Epidermal melanocyte (primary cell): Measurements from ENCODE around the gene ANKFN1.

ENCODE experiments used
- DNase-seq: peaks from one replicate; pipeline ENCODE4 v3.0.0; 2011; ENCODE audit warnings: low spot score; ENCODE audit not compliant: insufficient read length

The ANKFN1 gene, protein sequence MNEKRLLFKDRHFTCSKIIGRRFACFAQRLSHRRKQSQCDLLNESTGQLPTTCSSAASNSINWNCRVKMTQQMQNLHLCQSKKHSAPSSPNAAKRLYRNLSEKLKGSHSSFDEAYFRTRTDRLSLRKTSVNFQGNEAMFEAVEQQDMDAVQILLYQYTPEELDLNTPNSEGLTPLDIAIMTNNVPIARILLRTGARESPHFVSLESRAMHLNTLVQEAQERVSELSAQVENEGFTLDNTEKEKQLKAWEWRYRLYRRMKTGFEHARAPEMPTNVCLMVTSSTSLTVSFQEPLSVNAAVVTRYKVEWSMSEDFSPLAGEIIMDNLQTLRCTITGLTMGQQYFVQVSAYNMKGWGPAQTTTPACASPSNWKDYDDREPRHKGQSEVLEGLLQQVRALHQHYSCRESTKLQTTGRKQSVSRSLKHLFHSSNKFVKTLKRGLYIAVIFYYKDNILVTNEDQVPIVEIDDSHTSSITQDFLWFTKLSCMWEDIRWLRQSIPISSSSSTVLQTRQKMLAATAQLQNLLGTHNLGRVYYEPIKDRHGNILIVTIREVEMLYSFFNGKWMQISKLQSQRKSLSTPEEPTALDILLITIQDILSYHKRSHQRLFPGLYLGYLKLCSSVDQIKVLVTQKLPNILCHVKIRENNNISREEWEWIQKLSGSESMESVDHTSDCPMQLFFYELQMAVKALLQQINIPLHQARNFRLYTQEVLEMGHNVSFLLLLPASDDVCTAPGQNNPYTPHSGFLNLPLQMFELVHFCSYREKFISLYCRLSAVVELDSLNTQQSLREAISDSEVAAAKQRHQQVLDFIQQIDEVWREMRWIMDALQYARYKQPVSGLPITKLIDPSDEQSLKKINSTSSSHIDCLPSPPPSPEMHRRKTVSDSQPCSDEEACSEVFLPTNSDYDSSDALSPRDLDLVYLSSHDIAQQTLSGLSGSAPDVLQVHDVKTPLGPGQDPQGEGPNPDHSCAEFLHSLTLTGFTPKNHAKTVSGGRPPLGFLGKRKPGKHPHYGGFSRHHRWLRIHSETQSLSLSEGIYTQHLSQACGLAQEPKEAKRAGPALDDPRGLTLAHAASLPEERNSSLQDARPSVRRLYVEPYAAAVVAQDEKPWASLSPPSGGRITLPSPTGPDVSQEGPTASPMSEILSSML

GRCh38 chr17:56152874-56153602 is at the start of gene ANKFN1:
Gene ANKFN1 (plus strand): TSS chr17:56153475. CDS start chr17:56212668, 59,193 bp downstream.
- no peak for DNase-seq

DNA sequence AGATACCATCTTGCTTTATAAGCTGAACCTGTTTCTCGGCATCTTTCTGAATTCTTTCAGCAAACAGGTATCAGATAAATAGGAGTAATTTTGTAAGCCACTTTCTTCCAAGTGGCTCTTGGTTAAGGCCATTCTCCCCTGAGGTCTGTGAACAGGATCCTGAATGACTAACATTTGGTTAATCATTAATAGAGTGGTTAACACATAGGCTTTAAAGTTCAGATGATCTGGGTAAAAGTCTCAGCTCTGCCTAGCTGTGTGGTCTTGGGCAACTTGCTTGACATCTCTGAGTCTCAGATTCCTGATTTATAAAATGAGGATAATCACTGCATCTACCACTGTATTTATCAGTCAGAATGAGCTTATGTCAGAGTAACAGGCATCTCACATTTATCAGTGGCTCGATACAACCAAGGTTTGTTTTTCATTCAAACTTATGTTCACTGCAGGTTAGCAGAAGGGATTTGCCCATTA is 44.4 kb upstream of the ANKFN1 start:
- no peak for DNase-seq

DNA sequence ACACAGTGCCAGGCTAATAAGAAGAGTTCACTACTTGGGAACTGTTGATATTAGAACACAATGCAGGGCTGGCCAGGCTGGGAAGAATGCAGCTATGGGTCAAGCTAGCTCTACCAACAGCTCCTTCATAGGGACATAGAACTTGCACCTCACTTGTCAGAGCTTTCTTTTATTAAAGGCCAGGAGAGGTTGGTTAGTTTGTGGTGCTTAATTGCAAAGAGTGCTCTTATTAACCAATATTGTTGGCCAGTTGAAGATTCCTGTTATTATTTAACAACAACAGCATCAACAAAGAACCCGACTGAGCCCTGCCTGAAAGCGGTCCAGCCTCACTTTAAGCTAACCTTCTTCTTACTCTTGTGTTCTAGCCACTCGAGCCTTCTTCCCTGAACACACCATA is 43.4 kb upstream of the ANKFN1 start:
- no peak for DNase-seq

- no peak for DNase-seq
Measured at GRCh38 chr17:56110463-56111135, 42.7 kb upstream of the ANKFN1 start.

- DNase-seq: no peak
Measured at GRCh38 chr17:56111706-56112485, 41.4 kb upstream of the ANKFN1 start.

DNA sequence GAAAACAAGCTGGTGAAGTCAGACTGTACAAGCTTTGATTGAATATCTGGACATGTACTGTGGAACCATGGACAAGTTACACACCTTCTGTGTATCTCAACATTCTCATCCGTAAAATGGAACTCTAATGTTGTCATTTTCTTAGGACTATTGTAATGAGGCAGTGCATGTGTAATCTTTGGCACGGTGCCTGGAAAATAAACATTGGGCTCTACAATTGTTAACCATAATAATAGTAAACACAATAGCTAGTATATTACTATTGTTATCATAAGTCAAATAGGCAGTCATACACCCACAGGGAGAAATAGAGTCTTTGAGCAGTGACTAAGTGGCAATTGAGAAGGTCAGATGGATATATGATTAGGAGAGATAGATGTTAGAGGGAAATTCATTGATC is 39.8 kb upstream of the ANKFN1 start:
- no peak for DNase-seq

- DNase-seq: no peak
Measured at GRCh38 chr17:56114469-56114868, 38.8 kb upstream of the ANKFN1 start.

DNA sequence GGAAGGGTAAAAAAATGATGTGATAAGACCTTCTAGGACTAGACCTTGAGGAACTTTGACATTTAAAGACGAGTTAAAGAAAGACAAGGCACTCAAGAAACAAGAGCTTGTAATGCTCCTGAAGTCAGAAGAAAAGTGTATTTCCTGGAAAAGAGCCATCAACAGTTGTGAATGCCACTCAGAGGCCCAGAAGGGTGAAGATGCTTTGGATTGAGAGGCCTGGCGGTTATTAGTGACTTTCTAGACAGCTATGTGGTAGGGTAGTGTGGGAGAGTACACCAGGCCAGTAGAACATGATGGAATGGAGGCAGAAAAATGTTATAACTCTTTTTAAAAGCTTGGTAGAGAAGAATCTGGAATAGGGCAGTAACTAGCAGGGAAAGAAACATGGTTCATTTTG is 34.1 kb upstream of the ANKFN1 start:
- no peak for DNase-seq

DNA sequence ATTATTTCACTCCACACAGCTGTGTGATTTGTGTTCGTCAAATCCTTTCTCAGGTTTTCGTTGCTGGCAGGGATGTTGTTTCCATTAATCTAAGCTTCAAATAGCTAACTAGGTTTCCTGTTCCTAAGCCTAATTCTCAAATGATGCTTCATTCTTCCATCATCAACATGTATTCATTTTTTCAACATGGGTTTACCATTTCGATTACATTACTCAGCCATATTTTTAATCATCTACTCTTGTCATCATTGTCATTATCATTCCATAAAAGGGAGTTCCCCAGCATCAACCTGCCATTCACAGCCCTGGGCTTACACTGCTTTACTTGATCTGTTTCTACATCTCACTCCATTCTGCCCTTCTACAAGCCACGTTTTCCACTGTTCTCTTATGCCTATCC is 33.3 kb upstream of the ANKFN1 start:
- no peak for DNase-seq

DNA sequence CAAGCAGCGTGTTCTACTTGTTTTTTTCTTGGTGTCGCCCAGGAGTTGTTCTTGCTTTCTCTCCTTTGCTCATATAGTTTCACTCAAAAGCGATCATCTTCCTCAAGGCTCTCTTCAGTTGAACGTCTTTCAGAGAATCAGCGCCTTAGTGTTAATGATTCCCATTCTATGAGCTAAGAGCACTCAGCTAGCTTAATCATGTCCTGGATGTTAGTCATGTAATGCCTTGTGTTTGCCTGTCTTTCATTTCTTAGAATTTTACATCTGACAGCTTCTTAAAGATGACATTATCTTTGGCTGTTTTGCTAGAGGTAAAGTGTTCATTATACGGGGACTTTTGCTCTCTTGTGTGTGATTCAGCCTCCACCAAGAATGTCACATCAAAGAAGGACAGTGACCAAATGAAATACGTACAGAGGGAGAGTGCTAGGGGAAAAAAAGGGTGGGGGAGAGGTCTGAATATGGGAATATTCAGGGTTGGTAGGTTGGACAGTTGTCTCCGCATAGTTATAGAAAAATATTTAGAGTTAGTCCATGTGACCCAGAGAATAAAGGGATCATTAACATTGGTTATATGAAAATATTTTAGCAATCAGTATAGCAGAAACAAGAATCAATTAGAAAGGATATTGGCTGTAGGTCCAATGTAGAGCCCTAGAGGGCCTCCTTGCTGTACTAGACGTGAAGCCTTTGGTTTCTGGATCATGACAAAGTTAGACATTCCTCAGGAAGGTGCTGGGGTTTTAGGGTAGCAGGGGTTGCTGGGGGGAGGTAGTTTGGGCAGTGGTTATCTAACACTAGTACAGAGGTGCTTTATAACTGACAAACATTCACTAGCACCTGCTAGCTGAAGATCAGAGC is 31.9 kb upstream of the ANKFN1 start:
- no peak for DNase-seq

GRCh38 chr17:56125830-56126819 is 27.1 kb upstream of the ANKFN1 start:
- DNase-seq: no peak

GRCh38 chr17:56130026-56130425 is 23.2 kb upstream of the ANKFN1 start:
- no peak for DNase-seq

GRCh38 chr17:56130631-56131030 is 22.6 kb upstream of the ANKFN1 start:
- DNase-seq: no peak

- no peak for DNase-seq
Measured at GRCh38 chr17:56131431-56131830, 21.8 kb upstream of the ANKFN1 start.

DNA sequence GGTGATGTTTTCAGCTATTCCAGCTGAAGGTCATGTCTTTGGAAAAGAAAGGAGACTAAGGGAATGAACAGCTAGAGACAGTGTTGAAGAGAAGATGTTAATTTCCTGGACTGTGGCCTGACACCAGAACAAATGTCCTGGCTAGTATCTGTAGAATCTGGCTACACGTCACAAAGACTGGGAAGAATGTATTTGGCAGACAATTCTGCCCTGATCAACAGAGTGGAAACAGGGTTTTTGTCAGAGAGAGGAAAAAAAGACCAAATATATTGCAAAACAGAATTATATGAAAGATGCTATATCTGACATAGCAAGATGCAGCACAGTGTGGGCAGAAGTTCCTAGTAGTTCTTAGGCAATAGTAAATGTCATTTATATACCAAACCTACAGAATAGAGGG is 17.0 kb upstream of the ANKFN1 start:
- no peak for DNase-seq

DNA sequence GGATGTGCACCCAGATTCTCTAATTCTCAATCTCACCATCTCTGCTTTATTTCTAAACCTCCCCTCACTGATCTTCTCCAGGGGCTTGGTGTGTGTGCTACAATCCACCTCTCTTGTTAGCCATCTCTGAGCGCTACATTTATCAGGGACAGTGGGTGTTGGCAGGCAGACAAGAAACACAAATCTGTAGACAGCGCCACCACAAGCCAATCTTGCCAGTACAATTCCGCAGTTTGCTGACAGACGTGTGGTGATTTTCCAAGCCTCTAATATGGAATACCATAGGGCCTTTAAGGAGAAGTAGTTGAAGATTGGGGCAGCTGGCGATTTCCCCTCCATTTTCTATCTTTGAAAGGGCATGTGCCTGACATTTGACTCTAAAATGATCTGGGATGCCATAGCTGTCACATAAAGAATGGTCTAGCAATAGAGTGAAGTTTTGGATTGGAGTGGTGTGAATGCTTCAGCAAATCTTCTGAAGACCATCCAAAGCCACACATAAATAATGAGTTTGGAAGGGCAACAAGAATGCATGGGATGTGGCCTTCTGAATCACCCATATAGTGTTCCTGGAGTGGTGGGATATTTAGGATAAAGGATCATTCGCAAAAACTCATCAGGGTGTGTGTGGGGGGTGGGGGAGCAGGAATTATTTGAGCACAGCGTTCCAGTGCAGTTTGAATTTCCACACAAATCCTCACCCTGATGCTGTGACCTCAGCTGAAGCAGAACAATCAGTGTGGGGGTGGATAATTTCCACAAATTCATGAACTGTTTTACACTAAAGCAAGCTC is 12.0 kb upstream of the ANKFN1 start:
- no peak for DNase-seq

- no peak for DNase-seq
Measured at GRCh38 chr17:56142325-56142724, 10.9 kb upstream of the ANKFN1 start.
